Measurements from ENCODE around the gene POU1F1. TPM values are rescaled to one million over a fixed set of nuclear protein-coding genes. Genes with fewer than 3 reads are reported as not detected.

Gene POU1F1
- total and polyA plus RNA-seq, 2 of the 4 experiments (the other 2 are of a cell fraction), result not detected

DNA sequence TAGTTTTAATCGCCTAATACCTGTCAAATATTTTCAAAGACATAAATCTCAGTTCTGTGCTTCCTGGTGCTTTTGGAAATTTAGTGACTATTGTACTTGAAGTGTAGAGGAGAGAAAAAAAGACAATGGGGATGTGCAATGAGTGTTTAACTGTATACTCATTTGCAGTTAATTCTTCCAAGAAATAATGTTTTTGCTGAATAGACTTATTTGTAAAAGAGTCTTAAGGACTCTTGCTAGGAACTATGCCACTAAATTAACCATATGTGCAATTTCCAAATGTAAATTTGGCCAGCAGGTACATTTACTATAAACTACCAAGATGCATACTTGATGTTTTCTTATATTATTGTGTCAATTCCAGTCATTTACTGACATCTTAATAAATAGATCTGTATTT, 47.3 kb downstream of the POU1F1 start:
- Histone ChIP-seq H3K4me2 (ENCODE audit: low read depth, low read length) (no peak overlapping the region), H3K27me3 (ENCODE audit: control insufficient read depth, insufficient read depth, low read length) (no peaks in the 10 kb centered on the region), H3K56ac (ENCODE audit: extremely low read depth, insufficient read depth, low read length) (no peak overlapping the region), H3K4me3 (ENCODE audit: insufficient read depth, low read depth, low read length) (no peak overlapping the region), H2AFZ (replicated peaks; ENCODE audit: low read length, poor library complexity) (no peak overlapping the region), H3K9me3 (ENCODE audit: control insufficient read depth, insufficient read depth, low read length) (no peaks in the 10 kb centered on the region), H3K27ac (ENCODE audit: insufficient read depth, low read length) (no peak overlapping the region), H3K9ac (ENCODE audit: low read depth, low read length) (no peak overlapping the region), H4K91ac (ENCODE audit: insufficient read depth, low read depth, low read length) (no peak overlapping the region), H2BK5ac (ENCODE audit: low read depth, low read length, poor library complexity, severe bottlenecking) (no peak overlapping the region), H2BK120ac (ENCODE audit: low read depth, low read length) (no peak overlapping the region), H2BK20ac (ENCODE audit: low read depth, low read length) (no peak overlapping the region), H3K23ac (ENCODE audit: low read depth, low read length) (no peak overlapping the region), H2BK15ac (ENCODE audit: low read depth, low read length) (no peak overlapping the region), H3K79me1 (ENCODE audit: low read depth in 1 of 2, low read length in 2 of 2) (peaks cover 24 to 30% of the 10 kb centered on the region in 2 experiments), H2AK9ac (replicated peaks; ENCODE audit: low read depth, low read length, poor library complexity) (no peak overlapping the region), H3K14ac (replicated peaks; ENCODE audit: low read depth, low read length) (no peak overlapping the region), H4K20me1 (ENCODE audit: insufficient read depth, low read length) (peaks cover 10% of the 10 kb centered on the region; the same call in 1 of the 2 replicates), H4K8ac (ENCODE audit: low read depth in 2 of 2, low read length in 2 of 2) (no peak overlapping the region), H2AK5ac (ENCODE audit: low read depth, low read length) (no peak overlapping the region), H3K9me1 (ENCODE audit: insufficient read depth, low read length) (0 out of 2 replicates have a peak, but pooled peaks cover 3% of the 10 kb centered on the region), H3K18ac (ENCODE audit: low read depth, low read length) (no peak overlapping the region), H4K5ac (ENCODE audit: low read depth, low read length) (no peak overlapping the region), H3K36me3 (ENCODE audit: control insufficient read depth, insufficient read depth, low read length) (no peaks in the 10 kb centered on the region), H3K4me1 (ENCODE audit: control insufficient read depth, insufficient read depth, low read length) (no peaks in the 10 kb centered on the region), H3K4ac (ENCODE audit: low read depth, low read length) (no peak overlapping the region)
- no peak for TF ChIP-seq RFX5 (IDR thresholded peaks at IDR 0.05; ENCODE audit: low read depth, low read length)
- peak; percentile 74 for TF ChIP-seq MAFK (IDR thresholded peaks at IDR 0.05; ENCODE audit: low read depth, low read length)
- no peak for ATAC-seq (ENCODE audit: low read depth)
- CTCF ChIA-PET, result no interaction called here
- dilution Hi-C loops (cut with HindIII; ENCODE audit: low sequenced_read_pairs, unreplicated experiment) (no loop called here), intact Hi-C loops (cut with micrococcal nuclease) (no loop called here), in situ Hi-C loops (cut with MboI; ENCODE audit: low sequenced_read_pairs) (no loop called here)
- no CpG with 5 or more reads among the region's 1 CpG for WGBS, 2 experiments (ENCODE audit: extremely low coverage in 2 of 2, insufficient read length in 1 of 2)
- POLR2A ChIA-PET (ENCODE audit: unreplicated experiment), result no interaction called here
- DNase-seq, result no peak
- BruUV-seq (replicated peaks), result no TSS peak

Measured in IMR-90 (cell line).